Smooth muscle cell (in vitro differentiated cells): ENCODE data around the gene ATP5F1E. TPM values are rescaled to one million over a fixed set of nuclear protein-coding genes. Genes with fewer than 3 reads are reported as not detected.

ENCODE experiments used
- DNase-seq: peaks from one replicate; lab custom pipeline; 2025; ENCODE audit not compliant: unreplicated experiment; lab: John Stamatoyannopoulos, UW
- H2AFZ ChIP-seq: fragments of 200-600 bp; sonication (generic); 2 replicates; pipeline ENCODE4 v1.6.0; 2016; ENCODE audit warnings: antibody characterized with exemption, low read depth, mild to moderate bottlenecking
- H3F3A ChIP-seq: fragments of 200-600 bp; sonication (generic); 2 replicates; pipeline ENCODE4 v1.6.0; 2017; ENCODE audit warnings: antibody characterized with exemption, low read depth
- H3K27ac ChIP-seq: fragments of 200-600 bp; sonication (generic); 2 replicates; pipeline ENCODE4 v1.5.1; 2016; ENCODE audit warnings: low read depth, mild to moderate bottlenecking
- H3K27me3 ChIP-seq: fragments of 200-600 bp; sonication (generic); 2 replicates; pipeline ENCODE4 v1.6.1; 2016; ENCODE audit warnings: low read depth, mild to moderate bottlenecking
- H3K36me3 ChIP-seq: fragments of 200-600 bp; sonication (generic); 2 replicates; pipeline ENCODE4 v1.5.1; 2016; ENCODE audit warnings: low read depth
- H3K4me1 ChIP-seq: fragments of 200-600 bp; sonication (generic); 2 replicates; pipeline ENCODE4 v1.5.1; 2016; ENCODE audit warnings: low read depth
- H3K4me2 ChIP-seq: fragments of 200-600 bp; sonication (generic); 2 replicates; pipeline ENCODE4 v1.6.0; 2016; ENCODE audit warnings: mild to moderate bottlenecking
- H3K4me3 ChIP-seq: fragments of 200-600 bp; sonication (generic); 2 replicates; pipeline ENCODE4 v1.5.1; 2016; ENCODE audit warnings: mild to moderate bottlenecking
- H3K79me2 ChIP-seq: fragments of 200-600 bp; sonication (generic); 2 replicates; pipeline ENCODE4 v1.6.0; 2016; ENCODE audit warnings: low read depth, mild to moderate bottlenecking
- H3K9ac ChIP-seq: fragments of 200-600 bp; sonication (generic); 2 replicates; pipeline ENCODE4 v1.6.0; 2016; ENCODE audit warnings: low read depth
- H3K9me3 ChIP-seq: fragments of 200-600 bp; sonication (generic); replicated peaks from 2 replicates; pipeline ENCODE4 v1.5.1; 2016; ENCODE audit warnings: low read depth
- H4K20me1 ChIP-seq: fragments of 200-600 bp; sonication (generic); 2 replicates; pipeline ENCODE4 v1.6.0; 2016; ENCODE audit warnings: low read depth
- WGBS: methylation state at CpG from one replicate; pipeline ENCODE4 v1.1.7; 2016; ENCODE audit warnings: low lambda C conversion rate; 5-methylcytosine and 5-hydroxymethylcytosine counted together
- polyA plus RNA-seq: library from polyadenylated mRNA; unstranded; fragments of >200 nt; fragmentation: Nextera tagmentation; extraction: Ambion mirVana; gene quantifications from 2 replicates; pipeline ENCODE4 v1.2.1, GENCODE V29; 2016
- total RNA-seq: library from RNA; depleted of rRNA; stranded (reverse); fragments of >200 nt; gene quantifications from 2 replicates; pipeline ENCODE4 v1.2.3, GENCODE V29; 2014
- TF ChIP-seq, protein P1 (sequence below): fragments of 200-600 bp; sonication (generic); IDR thresholded peaks from 2 replicates; pipeline ENCODE4 v1.5.1; 2017; ENCODE audit warnings: borderline replicate concordance, mild to moderate bottlenecking, antibody characterized with exemption; ENCODE audit not compliant: insufficient read depth, poor library complexity, severe bottlenecking

The ATP5F1E gene
- total and polyA plus RNA-seq, 2 experiments from 2014 or later: 48.6 to 265 TPM

DNA sequence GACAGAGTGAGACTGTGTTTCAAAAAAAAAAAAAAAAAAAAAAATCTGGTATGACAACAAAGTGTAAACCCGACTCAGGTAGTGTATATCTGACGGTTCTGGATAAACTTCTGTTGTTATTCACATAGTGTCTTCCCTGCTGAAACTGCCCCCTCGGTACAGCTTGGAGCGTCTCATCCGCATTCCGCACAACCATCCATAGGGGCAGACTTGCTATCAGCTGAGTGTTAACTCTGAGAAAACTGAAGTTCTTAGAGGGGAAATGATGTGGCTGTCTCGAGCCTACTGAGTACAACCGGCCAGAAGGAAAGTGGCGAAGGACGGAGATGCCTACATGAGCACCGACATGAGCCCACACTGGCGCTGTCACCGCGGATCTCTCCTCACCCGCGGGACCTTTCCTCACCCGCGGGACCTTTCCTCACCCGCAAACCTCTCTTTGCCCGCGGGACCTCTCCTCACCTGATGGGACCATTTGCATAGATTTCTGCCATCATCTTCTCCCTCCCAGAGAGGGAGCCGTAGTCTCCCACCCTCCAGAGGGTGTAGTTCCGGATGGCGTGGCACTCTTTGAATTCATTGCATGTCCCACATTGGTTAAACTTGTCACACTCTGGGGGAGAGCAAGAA lies 34.9 kb downstream of the ATP5F1E start:
- 94% methylated on average over 24 of the region's 24 CpGs for WGBS

DNA sequence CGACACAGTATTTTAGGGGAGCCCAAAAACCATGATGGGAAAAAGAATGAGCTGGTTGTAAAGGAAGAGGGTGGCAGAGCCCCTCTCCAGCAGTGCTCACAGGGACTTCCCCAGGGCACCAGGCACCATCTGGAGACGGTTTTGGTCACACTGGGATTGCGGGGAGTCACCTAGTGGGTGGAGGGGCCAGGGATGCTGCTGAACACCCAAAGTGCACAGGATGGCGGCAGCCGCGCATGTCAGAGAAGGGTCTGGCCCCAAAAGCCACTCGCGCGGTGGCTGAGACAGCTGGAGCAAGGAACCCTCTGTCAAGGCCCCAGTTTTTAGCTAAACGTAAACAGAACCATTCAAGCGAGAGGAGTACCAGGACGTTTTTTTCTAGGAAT lies 35.9 kb downstream of the ATP5F1E start:
- peaks cover 19% of the 10 kb centered on the region for H3F3A ChIP-seq
- no peak overlapping the region for H3K4me2 ChIP-seq
- 96% methylated on average over 12 of the region's 12 CpGs for WGBS
- TF ChIP-seq, protein P1, sequence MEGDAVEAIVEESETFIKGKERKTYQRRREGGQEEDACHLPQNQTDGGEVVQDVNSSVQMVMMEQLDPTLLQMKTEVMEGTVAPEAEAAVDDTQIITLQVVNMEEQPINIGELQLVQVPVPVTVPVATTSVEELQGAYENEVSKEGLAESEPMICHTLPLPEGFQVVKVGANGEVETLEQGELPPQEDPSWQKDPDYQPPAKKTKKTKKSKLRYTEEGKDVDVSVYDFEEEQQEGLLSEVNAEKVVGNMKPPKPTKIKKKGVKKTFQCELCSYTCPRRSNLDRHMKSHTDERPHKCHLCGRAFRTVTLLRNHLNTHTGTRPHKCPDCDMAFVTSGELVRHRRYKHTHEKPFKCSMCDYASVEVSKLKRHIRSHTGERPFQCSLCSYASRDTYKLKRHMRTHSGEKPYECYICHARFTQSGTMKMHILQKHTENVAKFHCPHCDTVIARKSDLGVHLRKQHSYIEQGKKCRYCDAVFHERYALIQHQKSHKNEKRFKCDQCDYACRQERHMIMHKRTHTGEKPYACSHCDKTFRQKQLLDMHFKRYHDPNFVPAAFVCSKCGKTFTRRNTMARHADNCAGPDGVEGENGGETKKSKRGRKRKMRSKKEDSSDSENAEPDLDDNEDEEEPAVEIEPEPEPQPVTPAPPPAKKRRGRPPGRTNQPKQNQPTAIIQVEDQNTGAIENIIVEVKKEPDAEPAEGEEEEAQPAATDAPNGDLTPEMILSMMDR: no peak
- no peak overlapping the region for H3K9ac ChIP-seq
- H3K27me3 ChIP-seq: no peaks in the 10 kb centered on the region
- no peak for DNase-seq
- no peaks in the 10 kb centered on the region for H4K20me1 ChIP-seq
- peaks cover 15% of the 10 kb centered on the region for H3K36me3 ChIP-seq
- H2AFZ ChIP-seq: no peak overlapping the region
- no peak overlapping the region for H3K4me3 ChIP-seq
- no peaks in the 10 kb centered on the region for H3K9me3 ChIP-seq
- H3K27ac ChIP-seq: no peak overlapping the region
- H3K4me1 ChIP-seq: no peaks in the 10 kb centered on the region
- H3K79me2 ChIP-seq: no peaks in the 10 kb centered on the region

More for the DNA sequence above, 34.9 kb downstream of the ATP5F1E start:
- H3K4me1 ChIP-seq: no peaks in the 10 kb centered on the region
- H3K9ac ChIP-seq: no peak overlapping the region
- H2AFZ ChIP-seq: no peak overlapping the region
- no peaks in the 10 kb centered on the region for H3K79me2 ChIP-seq
- no peak for DNase-seq
- H3F3A ChIP-seq: peaks cover 19% of the 10 kb centered on the region
- H3K4me3 ChIP-seq: no peak overlapping the region
- TF ChIP-seq, protein P1: no peak
- peaks cover 11% of the 10 kb centered on the region for H3K36me3 ChIP-seq
- H3K27me3 ChIP-seq: no peaks in the 10 kb centered on the region
- no peak overlapping the region for H3K27ac ChIP-seq
- H3K4me2 ChIP-seq: no peak overlapping the region
- no peaks in the 10 kb centered on the region for H3K9me3 ChIP-seq
- peaks cover 4% of the 10 kb centered on the region for H4K20me1 ChIP-seq

DNA sequence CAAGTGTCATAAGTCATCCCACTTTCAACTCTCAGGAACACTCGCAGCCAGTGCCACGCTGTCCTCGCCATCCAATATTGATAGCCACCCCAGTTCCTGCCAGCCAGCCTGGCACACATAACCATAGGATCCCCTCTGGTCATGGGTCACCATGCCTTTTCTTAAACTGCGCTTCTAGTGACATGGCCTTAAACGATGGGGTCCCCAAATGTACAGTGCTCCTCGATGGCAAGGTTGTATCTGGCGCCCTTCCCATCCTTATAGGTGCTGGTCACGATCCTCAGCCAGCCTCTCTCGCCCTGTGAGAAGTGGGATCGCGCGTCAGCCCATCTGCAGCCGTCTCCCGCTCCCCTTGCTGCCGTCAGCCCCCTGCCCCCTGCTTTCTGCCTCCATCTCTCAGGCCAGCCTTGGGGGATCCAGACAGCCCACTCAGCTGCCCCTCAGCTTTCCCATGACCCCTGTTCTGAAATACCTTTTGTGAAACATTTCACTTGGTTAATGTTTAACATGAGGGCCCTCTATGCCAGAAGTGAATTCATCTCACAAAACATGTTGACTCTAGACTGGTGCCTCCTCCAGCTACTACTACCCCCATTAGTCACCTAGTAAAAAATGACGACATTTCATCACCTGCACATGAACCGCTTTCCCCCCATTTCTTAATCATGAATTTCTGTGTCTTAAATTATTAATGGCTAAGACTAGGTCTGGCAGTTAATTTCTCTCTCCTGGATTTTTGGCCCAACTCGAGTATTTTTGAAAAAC lies 36.5 kb downstream of the ATP5F1E start:
- Histone ChIP-seq H3K9ac (no peak overlapping the region), H4K20me1 (no peaks in the 10 kb centered on the region), H3K27me3 (no peaks in the 10 kb centered on the region), H3K9me3 (no peaks in the 10 kb centered on the region), H3K36me3 (peaks cover 17% of the 10 kb centered on the region), H3K4me2 (no peak overlapping the region), H2AFZ (no peak overlapping the region), H3K79me2 (no peaks in the 10 kb centered on the region), H3K27ac (no peak overlapping the region), H3F3A (peaks cover 19% of the 10 kb centered on the region), H3K4me1 (no peaks in the 10 kb centered on the region), H3K4me3 (no peak overlapping the region)
- TF ChIP-seq, protein P1: no peak
- no peak for DNase-seq
- WGBS: 97% methylated on average over 18 of the region's 18 CpGs
